Measurements from ENCODE around the gene TSHZ2.

GRCh38 chr20:53399083-53399482 is 426.9 kb downstream of the TSHZ2 start:
- TF ChIP-seq CTCF (IDR thresholded peaks at IDR 0.05; ENCODE audit: low read depth, low read length) (no peak), EZH2phosphoT487 (IDR thresholded peaks at IDR 0.05; ENCODE audit: low read depth) (no peak)
